ENCODE data around the gene ARID1A.

The ARID1A gene

GRCh38 chr1:26828411-26828991 lies 132.7 kb downstream of the ARID1A start:
- no peak for DNase-seq

DNA sequence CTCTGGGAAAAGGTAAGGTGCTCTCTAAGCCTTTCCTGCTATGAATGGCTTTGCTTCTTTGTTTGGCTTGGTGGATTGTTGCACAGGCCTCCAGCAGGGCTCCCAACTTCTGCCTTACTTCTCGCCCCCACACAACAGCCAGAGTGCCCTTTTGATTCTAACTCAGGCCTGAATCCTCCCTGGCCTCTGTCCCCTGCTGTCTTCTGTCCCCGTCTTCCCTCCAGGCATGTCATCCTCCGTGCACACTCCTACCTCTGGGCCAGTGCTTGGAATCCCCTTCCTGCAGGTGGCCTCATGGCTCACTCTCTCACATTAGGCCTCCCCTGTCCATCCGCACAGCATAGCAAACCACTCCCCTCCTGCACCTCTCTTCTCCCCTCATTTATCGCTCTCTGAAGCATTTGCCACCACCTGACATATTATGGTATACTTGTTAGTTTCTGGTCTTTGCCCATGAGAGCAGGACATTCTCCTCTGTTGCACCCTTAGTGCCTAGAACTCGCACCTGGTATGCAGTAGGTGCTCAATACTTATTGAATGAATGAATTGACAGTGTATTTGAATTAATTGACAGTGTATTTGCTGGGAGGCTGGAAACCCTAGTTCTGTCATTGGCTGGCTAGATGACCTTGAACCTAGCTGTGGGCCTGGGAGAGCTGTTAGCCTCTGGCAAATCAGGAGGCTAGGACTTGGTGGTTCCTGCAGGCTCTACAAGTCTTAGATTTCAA lies 133.5 kb downstream of the ARID1A start:
- no peak for DNase-seq

DNA sequence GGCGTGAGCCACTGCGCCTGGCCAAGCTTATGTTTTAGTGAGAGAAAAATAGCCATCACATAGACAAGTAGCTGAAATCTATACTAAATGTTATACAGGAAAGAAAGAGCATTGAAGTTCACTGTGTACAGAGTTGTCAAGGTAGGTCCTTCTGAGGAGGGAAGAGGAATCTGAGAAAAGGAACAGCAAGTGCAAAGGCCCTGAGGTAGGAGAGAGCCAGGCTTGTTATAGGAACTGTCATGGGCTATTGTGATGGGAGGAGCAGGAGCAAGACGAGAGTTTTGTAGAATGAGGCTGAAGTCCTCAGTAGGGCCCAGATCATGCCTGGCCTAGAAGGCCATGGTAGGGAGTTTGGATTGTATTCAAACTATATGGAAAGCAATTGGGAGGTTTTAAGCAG lies 135.2 kb downstream of the ARID1A start:
- DNase-seq = no peak

Data from DMS53 (cell line).